ENCODE results near the gene ITPR1. TPM values are rescaled to one million over a fixed set of nuclear protein-coding genes. Genes with fewer than 3 reads are reported as not detected.

Gene ITPR1
- polyA plus RNA-seq, 1 experiment, result 1.4 TPM

GRCh38 chr3:4552811-4553210, 59.7 kb downstream of the ITPR1 start:
- DNase-seq (ENCODE audit: low read depth), result no peak
- H3K27me3 ChIP-seq (ENCODE audit: control insufficient read depth, insufficient read depth, low read length), result no peaks in the 10 kb centered on the region
- no peaks in the 10 kb centered on the region for H3K36me3 ChIP-seq (ENCODE audit: control insufficient read depth, insufficient read depth, low read length)
- POLR2A ChIA-PET, result no interaction called here
- H3K4me3 ChIP-seq (ENCODE audit: low read depth, low read length), result no peak overlapping the region
- CTCF ChIA-PET, result no interaction called here
- TF ChIP-seq CTCF (IDR thresholded peaks at IDR 0.05; ENCODE audit: insufficient read depth, low read depth, low read length), result no peak

- ChIA-PET POLR2A (no interaction called here), CTCF (interaction anchor here (1.2 kb wide), 1 partner anchor 27 kb away, joined by 3 read pairs; no protein-coding TSS in a partner anchor)
- no peak for DNase-seq (ENCODE audit: low read depth)
- Histone ChIP-seq H3K4me3 (ENCODE audit: low read depth, low read length) (no peak overlapping the region), H3K27me3 (ENCODE audit: control insufficient read depth, insufficient read depth, low read length) (no peaks in the 10 kb centered on the region), H3K36me3 (ENCODE audit: control insufficient read depth, insufficient read depth, low read length) (no peaks in the 10 kb centered on the region)
- no peak for TF ChIP-seq CTCF (IDR thresholded peaks at IDR 0.05; ENCODE audit: insufficient read depth, low read depth, low read length)
These were observed 68.5 kb downstream of the ITPR1 start for GRCh38 chr3:4561661-4562060.

- CTCF ChIA-PET, result interaction anchor here (0.6 to 0.9 kb wide), 2 partner anchors 17 to 71 kb away, joined by 3 to 5 read pairs; no protein-coding TSS in a partner anchor
- DNase-seq (ENCODE audit: low read depth), result no peak
These were observed 69.4 kb downstream of the ITPR1 start for GRCh38 chr3:4562595-4562994.

GRCh38 chr3:4564270-4564669, 71.1 kb downstream of the ITPR1 start:
- Histone ChIP-seq H3K27me3 (ENCODE audit: control insufficient read depth, insufficient read depth, low read length) (no peaks in the 10 kb centered on the region), H3K4me3 (ENCODE audit: low read depth, low read length) (no peak overlapping the region), H3K36me3 (ENCODE audit: control insufficient read depth, insufficient read depth, low read length) (no peaks in the 10 kb centered on the region)
- no peak for TF ChIP-seq CTCF (IDR thresholded peaks at IDR 0.05; ENCODE audit: insufficient read depth, low read depth, low read length)
- DNase-seq (ENCODE audit: low read depth), result no peak
- ChIA-PET CTCF (no interaction called here), POLR2A (no interaction called here)

More at GRCh38 chr3:4562595-4562994, 69.4 kb downstream of the ITPR1 start:
- no peak for TF ChIP-seq CTCF (IDR thresholded peaks at IDR 0.05; ENCODE audit: insufficient read depth, low read depth, low read length)
- Histone ChIP-seq H3K36me3 (ENCODE audit: control insufficient read depth, insufficient read depth, low read length) (no peaks in the 10 kb centered on the region), H3K27me3 (ENCODE audit: control insufficient read depth, insufficient read depth, low read length) (no peaks in the 10 kb centered on the region), H3K4me3 (ENCODE audit: low read depth, low read length) (no peak overlapping the region)
- POLR2A ChIA-PET, result no interaction called here

- TF ChIP-seq CTCF (IDR thresholded peaks at IDR 0.05; ENCODE audit: insufficient read depth, low read depth, low read length), result no peak
- no peak overlapping the region for H3K4me3 ChIP-seq (ENCODE audit: low read depth, low read length)
- DNase-seq (ENCODE audit: low read depth), result no peak
- CTCF ChIA-PET, result no interaction called here
- H3K27me3 ChIP-seq (ENCODE audit: control insufficient read depth, insufficient read depth, low read length), result no peaks in the 10 kb centered on the region
- H3K36me3 ChIP-seq (ENCODE audit: control insufficient read depth, insufficient read depth, low read length), result no peaks in the 10 kb centered on the region
- POLR2A ChIA-PET, result no interaction called here
These were observed 71.9 kb downstream of the ITPR1 start for GRCh38 chr3:4564928-4565586.
